GM18526 (cell line): ENCODE results near the gene WWOX.

Source experiments
- POLR2A ChIP-seq: IDR thresholded peaks from 3 replicates; pipeline ENCODE4 v1.6.1; 2011; ENCODE audit not compliant: insufficient read length; ENCODE audit errors: extremely low read depth

The WWOX gene

DNA sequence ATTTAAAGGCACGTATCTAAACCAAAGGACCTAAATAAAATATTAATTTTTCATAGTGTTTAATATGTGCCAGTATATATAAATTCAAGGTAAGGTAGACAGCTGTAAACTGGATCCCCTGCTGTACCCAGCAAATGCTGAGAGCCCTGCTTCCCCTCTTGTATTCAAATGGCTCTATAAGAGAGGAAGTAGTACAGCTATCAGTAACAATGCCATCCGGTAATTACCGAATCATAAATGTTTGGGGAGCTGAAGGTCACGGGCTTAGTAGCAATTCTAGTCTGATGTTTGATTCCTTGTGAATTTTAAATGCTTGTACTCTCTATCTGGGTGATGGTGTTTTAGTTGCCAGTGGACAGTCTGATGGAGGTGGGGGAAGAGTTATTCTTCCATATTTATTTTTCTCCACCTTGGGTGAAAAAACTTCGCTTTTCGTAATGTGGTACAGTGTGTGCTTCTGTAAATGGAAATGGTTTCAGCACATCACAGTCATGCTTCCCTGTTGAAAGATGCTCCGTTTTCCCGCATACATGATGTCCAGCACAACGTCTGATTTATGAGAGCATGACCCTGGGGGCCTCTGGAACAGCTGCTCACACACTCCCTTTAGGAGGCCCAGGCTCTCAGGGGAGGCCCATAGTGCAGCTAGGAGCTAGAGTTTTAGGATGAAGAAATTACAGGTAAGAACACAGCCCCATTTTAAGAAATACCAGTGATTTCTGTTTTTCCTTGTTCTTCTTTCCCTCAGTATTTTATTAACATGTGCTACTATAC, 423.9 kb downstream of the WWOX start:
- no peak for TF ChIP-seq POLR2A

DNA sequence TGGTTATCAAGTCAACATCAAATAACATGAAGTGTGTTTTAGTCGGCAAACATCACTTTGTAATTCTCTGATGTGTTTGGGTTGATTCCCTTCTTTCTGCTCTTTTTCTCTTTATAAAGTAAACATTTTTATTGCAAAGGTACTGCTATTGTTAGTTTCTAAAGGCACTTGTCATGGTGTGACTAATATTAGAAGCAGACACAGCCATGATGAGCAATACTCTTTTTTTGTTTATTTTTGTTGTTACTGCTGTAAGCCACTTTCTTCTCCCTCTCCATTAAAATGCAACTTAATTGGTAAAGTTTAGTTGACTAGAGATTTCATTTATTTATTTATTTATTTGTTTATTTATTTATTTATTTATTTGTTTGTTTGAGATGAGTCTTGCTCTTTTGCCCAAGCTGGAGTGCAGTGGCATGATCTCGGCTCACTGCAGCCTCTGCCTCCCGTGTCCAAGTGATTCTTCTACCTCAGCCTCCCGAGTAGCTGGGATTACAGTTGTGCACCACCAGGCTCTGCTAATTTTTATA, 424.7 kb downstream of the WWOX start:
- no peak for TF ChIP-seq POLR2A

DNA sequence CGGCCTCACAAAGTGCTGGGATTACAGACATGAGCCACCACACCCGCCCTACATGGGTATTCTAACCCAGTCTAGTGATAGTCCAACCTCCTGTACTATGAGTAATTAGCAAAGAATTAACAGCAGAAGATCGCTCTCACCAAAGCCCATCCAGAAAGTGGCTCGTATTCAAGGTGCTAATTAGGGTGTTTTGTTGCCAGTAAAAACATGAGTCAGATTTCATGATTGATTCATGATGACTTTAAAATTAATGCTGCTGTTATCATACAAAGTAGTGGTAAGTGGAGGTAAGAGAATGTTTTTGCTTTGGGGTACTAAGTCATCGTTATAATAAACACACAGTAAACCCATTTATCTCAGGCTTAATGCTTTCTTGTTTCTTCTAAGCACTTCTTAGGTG, 428.8 kb downstream of the WWOX start:
- no peak for TF ChIP-seq POLR2A

GRCh38 chr16:78529881-78530280, 430.4 kb downstream of the WWOX start:
- TF ChIP-seq POLR2A, result no peak

- TF ChIP-seq POLR2A, result no peak
Measured at GRCh38 chr16:78530283-78530682, 430.8 kb downstream of the WWOX start.

DNA sequence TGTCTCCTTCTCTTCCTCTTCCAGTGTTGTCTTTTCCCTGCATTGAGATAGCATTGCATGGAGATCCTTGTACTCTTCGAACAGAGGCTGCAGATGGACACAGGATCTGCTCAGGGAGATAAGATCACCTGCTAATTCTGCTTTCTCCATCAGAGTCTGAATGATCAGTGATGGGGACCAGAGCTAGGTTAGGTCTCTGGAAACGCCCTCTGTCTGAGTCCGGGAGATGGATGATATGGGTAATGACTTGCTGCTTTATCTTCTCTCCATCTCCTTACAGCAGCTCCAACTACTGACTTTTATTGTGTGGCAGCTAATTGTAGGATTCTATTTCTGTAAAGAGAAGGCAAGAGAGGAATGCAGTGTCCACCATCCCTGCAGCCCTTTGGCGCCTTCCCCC, 435.6 kb downstream of the WWOX start:
- no peak for TF ChIP-seq POLR2A

DNA sequence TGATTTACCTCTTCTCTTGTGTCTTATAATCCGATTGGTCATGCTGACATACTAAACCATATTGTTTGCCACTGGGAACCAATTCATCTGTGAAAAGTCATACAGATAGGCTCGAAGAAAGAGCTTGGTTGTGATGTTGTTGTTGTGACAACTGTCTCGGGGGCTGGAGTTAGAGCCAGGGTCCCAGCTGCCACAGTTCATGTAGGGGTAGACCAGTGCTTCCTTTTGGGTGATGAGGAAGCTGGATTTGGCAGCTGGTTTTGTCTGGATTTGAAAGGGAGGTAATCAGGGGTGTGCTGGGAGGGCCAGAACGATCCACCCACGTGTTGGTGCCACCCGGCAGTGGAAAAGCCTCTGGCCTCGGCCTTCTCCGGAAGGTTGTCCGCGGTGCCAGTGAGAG, 438.1 kb downstream of the WWOX start:
- no peak for TF ChIP-seq POLR2A

DNA sequence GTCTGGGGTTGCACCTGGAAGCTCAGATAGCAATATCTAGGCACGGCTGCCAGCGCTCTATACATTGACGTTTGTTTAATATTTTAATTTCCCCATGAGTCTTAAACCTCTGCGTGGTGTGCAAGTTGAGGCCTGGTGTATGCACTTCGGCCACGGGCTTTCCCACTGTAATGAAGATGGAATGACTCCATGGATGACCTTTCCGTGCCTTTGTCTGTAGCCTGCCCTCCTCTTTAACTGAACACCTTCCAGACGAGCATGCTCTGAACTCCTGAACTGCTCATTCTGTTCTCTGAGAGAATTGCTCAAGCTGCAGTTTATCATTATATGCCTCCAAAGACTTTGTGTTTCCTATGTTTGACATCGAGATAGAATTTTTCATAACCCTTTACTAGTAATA, 438.8 kb downstream of the WWOX start:
- TF ChIP-seq POLR2A, result no peak

DNA sequence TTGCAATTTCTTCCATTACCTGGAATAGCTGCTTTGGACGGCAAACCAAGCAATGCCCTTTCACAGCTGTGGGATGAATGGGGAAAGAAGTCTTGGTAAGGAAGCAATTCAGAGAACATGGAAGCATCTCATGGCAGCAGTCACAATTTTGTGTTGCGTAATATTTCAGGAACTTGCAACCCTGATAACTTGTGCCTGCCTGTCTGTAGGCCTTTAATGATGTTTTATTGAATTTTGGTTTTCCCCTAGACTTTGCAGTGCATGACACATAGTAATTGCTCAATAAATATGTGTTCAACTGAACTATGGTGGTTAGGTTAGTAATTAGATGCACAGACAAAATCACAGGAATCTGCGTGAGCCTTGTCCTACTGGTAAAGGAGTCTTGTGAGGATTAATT, 439.5 kb downstream of the WWOX start:
- no peak for TF ChIP-seq POLR2A

- TF ChIP-seq POLR2A, result no peak
Measured at GRCh38 chr16:78542419-78542818, 443.0 kb downstream of the WWOX start.

GRCh38 chr16:78543023-78543422, 443.6 kb downstream of the WWOX start:
- TF ChIP-seq POLR2A, result no peak

DNA sequence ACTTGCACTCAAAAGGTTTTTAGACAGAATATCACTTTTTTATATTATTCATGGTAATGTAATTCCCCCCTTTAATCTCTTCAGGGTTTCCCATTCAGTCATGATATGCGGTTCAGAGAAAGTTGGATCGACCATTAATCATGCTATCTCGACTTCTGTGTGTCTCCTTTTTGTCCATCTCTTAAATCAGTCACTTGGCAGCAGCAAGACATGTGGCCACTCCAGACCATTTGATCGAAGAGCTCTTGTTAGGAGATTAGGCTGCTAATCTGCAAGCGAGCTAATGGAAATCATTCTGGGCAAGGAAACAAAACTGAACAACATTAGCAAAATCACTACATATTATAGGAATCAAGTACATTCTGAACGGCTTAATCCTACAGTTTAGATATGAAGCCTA, 449.9 kb downstream of the WWOX start:
- no peak for TF ChIP-seq POLR2A

- no peak for TF ChIP-seq POLR2A
Measured at GRCh38 chr16:78551487-78552085, 452.1 kb downstream of the WWOX start.

DNA sequence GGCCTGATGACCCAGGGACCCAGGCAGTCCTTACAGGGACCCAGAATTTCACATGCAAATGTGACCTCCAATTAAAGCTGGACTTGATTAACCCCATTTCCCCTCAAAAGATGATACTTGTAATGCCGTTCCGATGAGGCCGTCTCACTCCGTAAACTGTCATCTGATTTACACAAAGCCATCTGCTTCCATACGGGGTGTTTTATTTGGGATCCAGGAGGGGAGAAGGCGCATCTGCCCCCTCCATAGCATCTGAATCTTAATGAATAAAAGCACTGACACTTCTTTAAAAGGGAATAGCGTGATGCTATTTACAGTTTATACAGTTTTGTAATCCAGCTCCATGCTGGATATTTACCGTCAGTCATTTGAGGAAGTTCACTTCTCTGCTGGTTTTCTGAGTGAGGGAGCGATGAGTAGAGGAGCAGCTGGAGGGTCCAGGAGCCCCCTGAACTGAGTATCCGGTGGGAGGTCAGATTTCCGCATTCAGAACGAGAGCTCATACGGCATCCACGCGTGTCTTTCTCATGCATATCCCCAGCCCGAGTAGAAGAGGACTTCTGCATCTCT, 452.7 kb downstream of the WWOX start:
- TF ChIP-seq POLR2A, result no peak

- TF ChIP-seq POLR2A, result no peak
Measured at GRCh38 chr16:78552716-78553115, 453.3 kb downstream of the WWOX start.
